DND-41 (cell line): ENCODE data around the gene CFB.

Experiments
- CTCF ChIP-seq: IDR thresholded peaks from 2 replicates; pipeline ENCODE4 v1.5.1; 2012; ENCODE audit warnings: borderline replicate concordance, low read length, moderate library complexity, mild to moderate bottlenecking; ENCODE audit not compliant: poor library complexity, severe bottlenecking; ENCODE audit errors: extremely low read depth
- EZH2 ChIP-seq: IDR thresholded peaks from 3 replicates; pipeline ENCODE4 v1.6.1; 2012; ENCODE audit warnings: borderline replicate concordance, low read depth, mild to moderate bottlenecking, moderate library complexity, low read length, inconsistent platforms; ENCODE audit not compliant: severe bottlenecking

GRCh38 chr6:31899882-31900722 lies 45.8 kb upstream of the CFB start:
- no peak for TF ChIP-seq CTCF
- TF ChIP-seq EZH2: no peak
